Raji (cell line): Measurements from ENCODE around the gene LDAH.

Experiments
- POLR2A ChIP-seq: IDR thresholded peaks from 2 replicates; pipeline ENCODE4 v1.6.1; 2011; ENCODE audit warnings: low read depth, low read length, control low read depth; ENCODE audit not compliant: insufficient read depth

The LDAH gene

GRCh38 chr2:20822535-20823490 lies at the start of gene LDAH:
Gene LDAH (minus strand): TSS chr2:20823101. CDS start chr2:20801463, 21,638 bp downstream.
- peak; percentile 86 for TF ChIP-seq POLR2A

GRCh38 chr2:20868377-20868776 lies 45.5 kb upstream of the LDAH start:
- TF ChIP-seq POLR2A = no peak

GRCh38 chr2:20862850-20863249 lies 39.9 kb upstream of the LDAH start:
- no peak for TF ChIP-seq POLR2A

DNA sequence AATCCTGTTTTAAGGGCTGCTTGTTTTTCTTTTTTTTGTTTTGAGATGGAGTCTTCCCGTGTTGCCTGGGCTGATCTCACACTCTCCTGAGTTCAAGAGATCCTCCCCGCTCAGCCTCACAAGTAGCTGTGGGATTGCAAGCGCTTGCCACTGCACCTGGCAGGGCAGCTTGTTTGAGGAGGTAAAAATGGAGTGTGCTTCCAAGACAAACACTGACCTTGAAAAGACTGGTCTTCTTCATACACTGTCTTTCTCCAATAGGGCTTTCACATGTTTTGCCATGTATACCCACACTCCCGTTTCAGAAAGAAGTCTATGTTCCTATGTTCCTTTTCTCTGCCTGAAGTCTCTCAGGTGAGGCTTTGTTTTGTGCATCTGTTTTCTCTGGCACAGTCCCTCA lies 32.6 kb upstream of the LDAH start:
- no peak for TF ChIP-seq POLR2A

DNA sequence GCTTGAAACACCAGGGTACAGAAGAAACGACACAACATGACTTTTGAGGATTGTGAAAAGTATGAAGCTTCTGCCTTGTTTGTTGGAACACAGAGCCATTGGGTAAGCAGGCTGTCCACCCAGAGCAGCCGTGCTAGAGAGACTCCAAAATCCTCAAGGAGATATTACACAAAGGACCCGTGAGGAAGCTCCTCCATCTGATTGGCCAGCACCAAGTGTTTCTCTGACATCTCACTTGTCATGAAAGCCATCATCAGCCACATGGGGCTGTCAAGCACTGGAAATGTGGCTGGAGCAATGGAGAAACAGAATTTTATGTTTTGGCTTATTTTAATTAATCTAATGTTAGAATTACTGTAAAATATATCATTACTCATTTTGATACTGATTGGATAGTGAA lies 29.8 kb upstream of the LDAH start:
- no peak for TF ChIP-seq POLR2A

- no peak for TF ChIP-seq POLR2A
These were observed 29.2 kb upstream of the LDAH start for GRCh38 chr2:20852139-20852538.

- no peak for TF ChIP-seq POLR2A
These were observed 21.3 kb upstream of the LDAH start for GRCh38 chr2:20844246-20844645.

DNA sequence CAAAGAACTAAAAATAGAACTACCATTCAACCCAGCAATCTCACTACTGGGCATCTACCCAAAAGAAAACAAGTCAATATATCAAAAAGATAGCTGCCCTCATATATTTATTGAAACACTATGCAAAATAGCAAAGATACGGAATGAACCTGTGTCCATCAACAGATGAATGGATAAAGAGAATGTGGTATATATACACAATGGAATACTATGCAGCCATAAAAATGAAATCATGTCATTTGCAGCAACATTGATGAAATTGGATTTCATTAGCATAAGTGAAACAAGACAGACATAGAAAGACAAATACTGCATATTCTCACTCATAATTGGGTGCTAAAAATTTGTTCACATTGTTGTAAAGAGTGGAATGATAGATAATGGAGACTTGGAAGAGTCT lies 16.2 kb upstream of the LDAH start:
- no peak for TF ChIP-seq POLR2A

DNA sequence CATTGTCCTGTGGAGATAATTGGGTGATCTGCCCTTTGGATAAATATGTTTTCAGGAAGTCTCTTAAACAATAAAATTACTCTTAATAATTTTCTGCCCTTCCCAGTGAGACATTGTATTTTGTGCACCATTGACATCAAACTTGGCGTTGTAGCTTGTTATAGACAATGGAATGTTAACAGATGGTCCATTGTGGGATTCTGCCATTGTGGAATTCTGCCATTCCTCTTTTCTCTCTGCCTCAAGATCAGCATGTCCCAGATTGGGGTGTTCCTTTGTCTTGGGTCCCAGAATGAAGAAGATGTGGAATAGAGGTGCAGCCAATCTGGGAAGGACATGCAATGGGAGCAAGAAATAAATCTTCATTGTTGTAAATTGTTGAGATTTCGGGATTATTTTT lies 15.1 kb upstream of the LDAH start:
- TF ChIP-seq POLR2A = no peak

- TF ChIP-seq POLR2A = no peak
These were observed 13.6 kb upstream of the LDAH start for GRCh38 chr2:20836521-20836920.

DNA sequence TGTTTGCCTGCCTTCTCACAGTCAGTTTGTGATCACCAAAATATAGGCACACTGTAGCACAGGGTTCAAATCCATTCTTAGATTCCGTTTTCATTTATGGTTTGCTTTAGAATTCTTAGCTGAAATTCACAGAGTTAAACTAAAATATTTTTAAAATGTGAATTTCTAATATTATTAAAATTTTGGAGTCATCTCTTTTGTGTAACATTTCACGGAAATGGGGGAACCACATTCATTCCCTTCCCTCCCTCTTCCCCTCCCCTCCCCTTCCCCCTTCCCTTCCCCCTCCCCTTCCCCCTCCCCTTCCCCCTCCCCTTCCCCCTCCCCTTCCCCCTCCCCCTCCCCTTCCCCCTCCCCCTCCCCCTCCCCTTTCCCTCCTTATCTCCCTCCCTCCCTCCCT lies 11.4 kb upstream of the LDAH start:
- no peak for TF ChIP-seq POLR2A

GRCh38 chr2:20832606-20833005 lies 9.7 kb upstream of the LDAH start:
- no peak for TF ChIP-seq POLR2A

- no peak for TF ChIP-seq POLR2A
These were observed 7.0 kb upstream of the LDAH start for GRCh38 chr2:20829861-20830260.

DNA sequence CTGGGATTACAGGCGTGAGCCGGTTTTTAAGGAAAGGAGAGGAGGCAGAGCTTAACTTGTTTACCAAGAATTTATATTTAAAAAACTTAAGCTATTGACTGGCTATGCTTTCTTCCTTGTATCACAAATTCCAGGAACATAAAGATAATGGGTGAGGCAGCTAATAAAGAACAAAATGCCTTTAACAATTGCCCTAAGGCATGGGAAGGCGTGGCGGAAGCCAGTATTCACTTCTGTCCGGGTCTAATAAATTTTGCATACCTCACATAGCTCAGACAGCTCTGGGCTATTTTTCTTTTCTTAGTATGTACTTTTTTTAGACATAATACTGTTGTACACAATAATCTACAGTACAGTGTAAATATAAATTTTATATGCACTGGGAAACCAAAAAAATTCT lies 1.0 kb upstream of the LDAH start:
- TF ChIP-seq POLR2A = no peak

DNA sequence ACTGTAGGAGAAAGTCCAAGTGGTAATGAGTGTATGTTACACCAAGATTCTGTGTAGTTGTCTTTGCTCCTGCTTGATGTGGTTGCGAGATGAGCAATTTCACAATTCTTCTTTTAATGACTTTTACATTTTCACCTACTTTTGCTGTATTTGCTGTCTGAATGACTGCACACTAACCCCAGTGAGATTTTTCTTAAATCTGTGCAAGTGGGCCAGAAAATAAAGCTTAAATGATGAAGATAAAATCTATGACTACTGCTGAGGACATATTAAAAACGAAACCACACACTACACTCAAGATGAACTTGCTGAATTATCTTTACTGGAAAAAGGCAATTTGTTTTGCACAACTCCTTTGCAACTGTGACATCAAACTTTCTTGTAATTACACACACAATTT lies 4.1 kb downstream of the LDAH start:
- TF ChIP-seq POLR2A = no peak

DNA sequence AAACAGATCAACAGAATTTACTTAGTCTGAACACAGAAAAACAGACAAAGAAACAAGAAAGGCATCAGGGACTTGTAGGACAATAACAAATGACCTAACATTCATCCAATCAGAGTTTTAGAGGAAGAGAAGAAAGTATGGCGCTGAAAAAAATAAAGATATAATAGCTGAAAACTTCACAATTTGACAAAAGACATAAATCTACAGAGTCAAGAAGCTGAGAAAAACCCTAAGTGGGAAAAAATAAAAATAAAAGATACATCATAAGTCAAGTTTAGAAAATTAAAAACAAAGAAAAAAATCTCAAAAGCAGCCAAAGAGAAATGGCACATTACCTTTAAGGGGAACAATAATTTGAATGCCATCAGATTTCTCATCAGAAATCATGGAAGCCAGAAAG lies 7.7 kb downstream of the LDAH start:
- TF ChIP-seq POLR2A = no peak

DNA sequence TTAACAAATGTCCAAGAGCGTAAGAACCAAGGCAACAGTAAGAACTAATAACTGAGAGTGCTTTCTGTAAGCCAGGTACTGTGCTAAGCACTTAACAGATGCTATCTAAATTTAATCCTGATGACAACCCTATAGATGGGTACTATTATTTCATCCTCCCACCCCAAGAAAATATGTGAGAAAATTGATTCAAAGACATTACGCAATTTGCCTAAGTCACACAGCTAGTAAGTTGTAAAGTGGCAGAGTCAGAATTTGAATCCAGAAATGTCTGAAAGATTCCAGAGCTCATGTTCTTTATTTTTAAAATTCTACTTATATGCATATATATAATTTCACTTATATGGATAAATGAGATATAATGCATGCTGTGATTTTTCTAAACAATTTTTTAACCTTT lies 10.1 kb downstream of the LDAH start:
- TF ChIP-seq POLR2A = no peak
